Loucy (cell line): ENCODE data around the gene FERMT3.
A peak's percentile ranks its signal among the peaks of the same experiment; 100 is the strongest.

Experiments
- H2AFZ ChIP-seq: fragments of 200-600 bp; sonication (generic); 2 replicates; pipeline ENCODE4 v1.6.0; 2016; ENCODE audit warnings: antibody characterized with exemption, mild to moderate bottlenecking, low read length, moderate library complexity
- H3F3A ChIP-seq: fragments of 200-600 bp; 2 replicates; pipeline ENCODE4 v1.6.0; 2016; ENCODE audit warnings: antibody characterized with exemption, low read depth, mild to moderate bottlenecking
- H3K27me3 ChIP-seq: fragments of 200-600 bp; sonication (generic); 2 replicates; pipeline ENCODE4 v1.6.1; 2014; ENCODE audit warnings: low read length, mild to moderate bottlenecking; ENCODE audit not compliant: insufficient read depth, poor library complexity, severe bottlenecking
- H3K36me3 ChIP-seq: fragments of 200-600 bp; sonication (generic); 2 replicates; pipeline ENCODE4 v1.6.1; 2016; ENCODE audit warnings: low read length; ENCODE audit not compliant: insufficient read depth
- H3K4me1 ChIP-seq: fragments of 200-600 bp; sonication (generic); 2 replicates; pipeline ENCODE4 v1.5.1; 2014; ENCODE audit warnings: low read length, mild to moderate bottlenecking; ENCODE audit not compliant: insufficient read depth, poor library complexity, severe bottlenecking
- H3K4me2 ChIP-seq: fragments of 200-600 bp; sonication (generic); 2 replicates; pipeline ENCODE4 v1.6.0; 2014; ENCODE audit warnings: antibody characterized with exemption, low read length, low read depth, mild to moderate bottlenecking; ENCODE audit not compliant: poor library complexity, severe bottlenecking
- H3K4me3 ChIP-seq: fragments of 200-600 bp; sonication (generic); 2 replicates; pipeline ENCODE4 v1.5.1; 2014; ENCODE audit warnings: low read length, mild to moderate bottlenecking, mixed read lengths; ENCODE audit not compliant: poor library complexity, severe bottlenecking
- H3K79me2 ChIP-seq: fragments of 200-600 bp; sonication (generic); 2 replicates; pipeline ENCODE4 v1.6.1; 2014; ENCODE audit warnings: low read length; ENCODE audit not compliant: insufficient read depth
- H3K9ac ChIP-seq: fragments of 200-600 bp; sonication (generic); 2 replicates; pipeline ENCODE4 v1.6.0; 2014; ENCODE audit warnings: mild to moderate bottlenecking, low read depth, low read length, moderate library complexity; ENCODE audit not compliant: poor library complexity, severe bottlenecking
- H3K9me2 ChIP-seq: fragments of 200-600 bp; sonication (generic); replicated peaks from 2 replicates; pipeline ENCODE4 v1.6.1; 2016; ENCODE audit warnings: low read depth, low read length, mixed read lengths
- H3K9me3 ChIP-seq: fragments of 200-600 bp; sonication (generic); 2 replicates; pipeline ENCODE4 v1.6.1; 2014; ENCODE audit warnings: mild to moderate bottlenecking, antibody characterized with exemption, low read length, low read depth; ENCODE audit not compliant: insufficient read depth
- H4K20me1 ChIP-seq: fragments of 200-600 bp; sonication (generic); 2 replicates; pipeline ENCODE4 v1.6.0; 2014; ENCODE audit warnings: antibody characterized with exemption, low read length, mild to moderate bottlenecking; ENCODE audit not compliant: insufficient read depth, poor library complexity, severe bottlenecking
- EZH2phosphoT487 ChIP-seq: fragments of 200-600 bp; IDR thresholded peaks from 2 replicates; pipeline ENCODE4 v1.6.1; 2018; ENCODE audit warnings: antibody characterized with exemption, mild to moderate bottlenecking, moderate library complexity, borderline replicate concordance
- TF ChIP-seq, protein P1 (sequence below): fragments of 200-600 bp; sonication (generic); conservative IDR thresholded peaks from 2 replicates; pipeline ENCODE4 v1.5.1; 2014; ENCODE audit warnings: mild to moderate bottlenecking, antibody characterized with exemption, low read length

Gene FERMT3

DNA sequence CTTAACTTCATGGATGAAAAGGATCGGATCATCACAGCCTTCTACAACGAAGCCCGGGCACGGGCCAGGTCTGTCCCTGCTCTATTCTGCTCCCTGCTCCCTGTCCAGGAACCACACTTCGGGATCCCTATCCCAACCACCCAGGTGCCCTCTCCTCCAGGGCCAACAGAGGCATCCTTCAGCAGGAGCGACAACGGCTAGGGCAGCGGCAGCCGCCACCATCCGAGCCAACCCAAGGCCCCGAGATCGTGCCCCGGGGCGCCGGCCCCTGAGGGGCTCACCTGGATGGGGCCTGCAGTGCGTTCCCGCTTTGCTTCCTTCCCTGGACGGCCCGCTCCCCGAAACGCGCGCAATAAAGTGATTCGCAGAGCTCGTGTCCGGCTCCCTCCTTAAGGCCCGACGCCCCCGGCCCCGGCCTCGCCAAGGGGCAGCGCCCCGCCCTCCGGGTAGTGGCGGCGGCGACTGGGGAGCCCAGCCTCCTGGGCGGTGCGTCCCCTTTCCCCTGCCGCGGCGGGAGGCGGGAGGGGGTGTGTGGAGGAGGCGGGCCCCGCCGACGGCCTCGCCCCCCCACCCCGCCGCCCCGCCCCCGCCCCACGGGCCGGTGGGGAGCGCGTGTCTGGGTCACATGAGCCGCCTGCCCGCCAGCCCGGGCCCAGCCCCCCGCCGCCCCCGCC lies 27.5 kb downstream of the FERMT3 start, which contains the start of gene VEGFB:
VEGFB (plus strand) TSS at position 672 of the 674 bp plus-strand sequence. CDS start 250 bp downstream, outside the sequence.
- no peaks in the 10 kb centered on the region for H3K9me3 ChIP-seq
- H3K4me1 ChIP-seq, result peaks cover 16% of the 10 kb centered on the region
- H4K20me1 ChIP-seq, result peaks cover 17% of the 10 kb centered on the region
- H3K4me2 ChIP-seq, result peak within 1 kb of the TSS; percentile 83
- H3K9me2 ChIP-seq, result no peaks in the 10 kb centered on the region
- H3F3A ChIP-seq, result peaks cover 6% of the 10 kb centered on the region; the same call in 1 of the 2 replicates
- H3K27me3 ChIP-seq, result no peaks in the 10 kb centered on the region
- peak within 1 kb of the TSS; percentile 77 for H3K4me3 ChIP-seq
- peaks cover 23% of the 10 kb centered on the region; the same call in 1 of the 2 replicates for H3K79me2 ChIP-seq
- peak within 1 kb of the TSS; percentile 66 for H3K9ac ChIP-seq
- no peaks in the 10 kb centered on the region; the same call in 1 of the 2 replicates for H3K36me3 ChIP-seq
- TF ChIP-seq, protein P1, sequence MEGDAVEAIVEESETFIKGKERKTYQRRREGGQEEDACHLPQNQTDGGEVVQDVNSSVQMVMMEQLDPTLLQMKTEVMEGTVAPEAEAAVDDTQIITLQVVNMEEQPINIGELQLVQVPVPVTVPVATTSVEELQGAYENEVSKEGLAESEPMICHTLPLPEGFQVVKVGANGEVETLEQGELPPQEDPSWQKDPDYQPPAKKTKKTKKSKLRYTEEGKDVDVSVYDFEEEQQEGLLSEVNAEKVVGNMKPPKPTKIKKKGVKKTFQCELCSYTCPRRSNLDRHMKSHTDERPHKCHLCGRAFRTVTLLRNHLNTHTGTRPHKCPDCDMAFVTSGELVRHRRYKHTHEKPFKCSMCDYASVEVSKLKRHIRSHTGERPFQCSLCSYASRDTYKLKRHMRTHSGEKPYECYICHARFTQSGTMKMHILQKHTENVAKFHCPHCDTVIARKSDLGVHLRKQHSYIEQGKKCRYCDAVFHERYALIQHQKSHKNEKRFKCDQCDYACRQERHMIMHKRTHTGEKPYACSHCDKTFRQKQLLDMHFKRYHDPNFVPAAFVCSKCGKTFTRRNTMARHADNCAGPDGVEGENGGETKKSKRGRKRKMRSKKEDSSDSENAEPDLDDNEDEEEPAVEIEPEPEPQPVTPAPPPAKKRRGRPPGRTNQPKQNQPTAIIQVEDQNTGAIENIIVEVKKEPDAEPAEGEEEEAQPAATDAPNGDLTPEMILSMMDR, result no peak
- no peak for TF ChIP-seq EZH2phosphoT487
- H2AFZ ChIP-seq, result no peak within 1 kb of the TSS

DNA sequence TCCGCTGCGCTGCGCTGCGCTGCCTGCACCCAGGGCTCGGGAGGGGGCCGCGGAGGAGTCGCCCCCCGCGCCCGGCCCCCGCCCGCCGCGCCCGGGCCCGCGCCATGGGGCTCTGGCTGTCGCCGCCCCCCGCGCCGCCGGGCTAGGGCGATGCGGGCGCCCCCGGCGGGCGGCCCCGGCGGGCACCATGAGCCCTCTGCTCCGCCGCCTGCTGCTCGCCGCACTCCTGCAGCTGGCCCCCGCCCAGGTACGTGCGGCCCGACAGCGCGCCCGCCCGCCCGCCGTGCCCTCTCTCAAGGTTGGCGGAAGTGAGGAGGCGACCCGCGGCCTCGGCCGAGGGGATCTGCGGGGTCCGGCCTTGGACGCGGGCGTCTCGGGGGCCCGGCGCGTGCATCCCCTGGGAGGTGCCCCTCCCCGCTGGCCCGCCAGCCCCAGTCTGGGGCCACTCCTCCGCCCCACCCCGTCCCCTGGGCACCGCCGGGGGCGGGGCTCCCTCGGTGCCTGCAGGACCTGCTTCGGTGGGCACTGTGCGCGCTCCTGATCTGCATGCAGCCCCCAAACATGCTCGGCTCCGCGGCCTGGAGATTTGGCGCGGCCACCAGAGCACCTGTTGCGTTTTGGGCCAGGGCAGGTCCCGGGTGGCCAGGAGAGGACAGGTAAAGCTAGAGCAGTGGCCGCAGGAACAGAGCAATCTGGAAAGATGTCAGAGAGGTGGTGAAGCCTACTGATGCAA lies 28.3 kb downstream of the FERMT3 start:
- TF ChIP-seq, protein P1, result no peak
- no peak for TF ChIP-seq EZH2phosphoT487
- H3K4me1 ChIP-seq, result peaks cover 17% of the 10 kb centered on the region

DNA sequence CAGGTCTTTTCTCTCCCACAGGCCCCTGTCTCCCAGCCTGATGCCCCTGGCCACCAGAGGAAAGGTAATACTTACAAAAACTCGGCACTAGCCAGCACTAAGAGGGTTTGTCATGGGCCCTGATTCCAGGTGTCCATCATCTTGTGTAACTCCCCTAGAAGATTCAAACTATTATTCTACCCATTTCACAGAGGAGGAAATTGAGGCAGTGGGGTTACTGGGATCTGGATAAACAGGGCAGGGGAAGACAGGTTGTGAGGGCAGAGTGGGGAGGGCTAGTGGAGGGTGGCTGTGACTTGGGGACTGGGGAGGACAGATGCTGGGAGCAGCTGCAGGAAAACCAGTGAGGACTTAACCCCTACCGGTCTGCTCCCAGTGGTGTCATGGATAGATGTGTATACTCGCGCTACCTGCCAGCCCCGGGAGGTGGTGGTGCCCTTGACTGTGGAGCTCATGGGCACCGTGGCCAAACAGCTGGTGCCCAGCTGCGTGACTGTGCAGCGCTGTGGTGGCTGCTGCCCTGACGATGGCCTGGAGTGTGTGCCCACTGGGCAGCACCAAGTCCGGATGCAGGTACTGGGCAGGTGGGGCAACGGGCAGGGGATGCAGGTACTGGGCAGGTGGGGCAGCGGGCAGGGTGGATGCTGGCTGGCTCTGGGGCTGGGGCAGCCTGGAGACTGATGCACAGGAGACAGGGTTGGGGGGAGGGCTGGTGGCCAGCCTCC lies 29.1 kb downstream of the FERMT3 start:
- Histone ChIP-seq H3K9me3 (no peaks in the 10 kb centered on the region), H4K20me1 (peaks cover 14% of the 10 kb centered on the region), H3K4me1 (peaks cover 25% of the 10 kb centered on the region), H3K4me3 (peak overlapping the region; percentile 77), H2AFZ (no peak overlapping the region), H3K4me2 (peak overlapping the region; percentile 83), H3F3A (peaks cover 10% of the 10 kb centered on the region; the same call in 1 of the 2 replicates), H3K9me2 (no peaks in the 10 kb centered on the region), H3K27me3 (no peaks in the 10 kb centered on the region), H3K9ac (peak overlapping the region; percentile 66), H3K79me2 (peaks cover 17% of the 10 kb centered on the region; the same call in 1 of the 2 replicates), H3K36me3 (no peaks in the 10 kb centered on the region; the same call in 1 of the 2 replicates)
- TF ChIP-seq, protein P1, result no peak
- TF ChIP-seq EZH2phosphoT487, result no peak

More for the DNA sequence above, 28.3 kb downstream of the FERMT3 start:
- peaks cover 17% of the 10 kb centered on the region; the same call in 1 of the 2 replicates for H3K79me2 ChIP-seq
- H3F3A ChIP-seq, result peaks cover 6% of the 10 kb centered on the region; the same call in 1 of the 2 replicates
- H3K9me2 ChIP-seq, result no peaks in the 10 kb centered on the region
- H2AFZ ChIP-seq, result no peak overlapping the region
- peak overlapping the region; percentile 77 for H3K4me3 ChIP-seq
- peaks cover 14% of the 10 kb centered on the region for H4K20me1 ChIP-seq
- H3K4me2 ChIP-seq, result peak overlapping the region; percentile 83
- no peaks in the 10 kb centered on the region; the same call in 1 of the 2 replicates for H3K36me3 ChIP-seq
- no peaks in the 10 kb centered on the region for H3K9me3 ChIP-seq
- peak overlapping the region; percentile 66 for H3K9ac ChIP-seq
- H3K27me3 ChIP-seq, result no peaks in the 10 kb centered on the region
